HG03135 (cell line): ENCODE data around the gene PCDHB10.
"Not testable (repeated sequence)": the region's sequence is repeated elsewhere in the genome, so short reads cannot be mapped to it uniquely, and the experiment has no call there.

Experiments used
- ATAC-seq: cut with Tn5 transposase; IDR thresholded peaks from one replicate; pipeline ENCODE4 v1.9.1; 2021; ENCODE audit warnings: mild to moderate bottlenecking, moderate library complexity; ENCODE audit not compliant: unreplicated experiment

PCDHB10 gene

DNA sequence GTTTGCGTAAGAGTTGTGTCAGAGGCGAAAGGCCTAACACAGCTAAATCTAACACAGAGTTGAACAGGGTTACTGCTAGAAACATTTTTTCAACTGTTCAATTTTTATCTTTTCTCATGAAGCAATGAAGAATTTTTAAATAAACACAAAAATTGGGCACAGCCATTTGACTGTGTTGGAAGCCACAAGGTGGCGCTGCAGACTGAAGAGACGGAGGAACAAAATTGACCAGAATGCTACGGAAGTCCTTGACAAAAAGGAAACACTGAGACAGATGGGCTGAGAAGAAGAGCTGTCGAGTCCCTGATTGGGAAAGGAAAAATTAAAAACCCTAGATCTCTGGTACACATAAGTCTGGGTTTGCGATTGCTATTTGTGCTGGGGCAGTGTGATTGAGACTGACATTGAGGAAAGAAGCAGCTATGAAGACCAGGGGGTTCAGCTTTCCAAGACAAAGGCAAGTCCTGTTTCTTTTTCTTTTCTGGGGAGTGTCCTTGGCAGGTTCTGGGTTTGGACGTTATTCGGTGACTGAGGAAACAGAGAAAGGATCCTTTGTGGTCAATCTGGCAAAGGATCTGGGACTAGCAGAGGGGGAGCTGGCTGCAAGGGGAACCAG is 5.1 kb upstream of the PCDHB10 start, which contains the start of gene PCDHB9:
PCDHB9 (plus strand) TSS at position 265 of the 616 bp plus-strand sequence; CDS start at position 423, 158 bp downstream.
- ATAC-seq: no peak

DNA sequence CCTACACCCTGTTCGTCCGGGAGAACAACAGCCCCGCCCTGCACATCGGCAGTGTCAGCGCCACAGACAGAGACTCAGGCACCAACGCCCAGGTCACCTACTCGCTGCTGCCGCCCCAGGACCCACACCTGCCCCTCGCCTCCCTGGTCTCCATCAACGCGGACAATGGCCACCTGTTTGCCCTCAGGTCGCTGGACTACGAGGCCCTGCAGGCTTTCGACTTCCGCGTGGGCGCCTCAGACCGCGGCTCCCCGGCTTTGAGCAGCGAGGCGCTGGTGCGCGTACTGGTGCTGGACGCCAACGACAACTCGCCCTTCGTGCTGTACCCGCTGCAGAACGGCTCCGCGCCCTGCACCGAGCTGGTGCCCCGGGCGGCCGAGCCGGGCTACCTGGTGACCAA is 3.5 kb upstream of the PCDHB10 start:
- not testable (repeated sequence) for ATAC-seq

DNA sequence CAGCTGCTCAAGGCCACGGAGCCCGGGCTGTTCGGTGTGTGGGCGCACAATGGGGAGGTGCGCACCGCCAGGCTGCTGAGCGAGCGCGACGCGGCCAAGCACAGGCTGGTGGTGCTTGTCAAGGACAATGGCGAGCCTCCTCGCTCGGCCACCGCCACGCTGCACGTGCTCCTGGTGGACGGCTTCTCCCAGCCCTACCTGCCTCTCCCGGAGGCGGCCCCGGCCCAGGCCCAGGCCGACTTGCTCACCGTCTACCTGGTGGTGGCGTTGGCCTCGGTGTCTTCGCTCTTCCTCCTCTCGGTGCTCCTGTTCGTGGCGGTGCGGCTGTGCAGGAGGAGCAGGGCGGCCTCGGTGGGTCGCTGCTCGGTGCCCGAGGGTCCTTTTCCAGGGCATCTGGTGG is 3.0 kb upstream of the PCDHB10 start:
- not testable (repeated sequence) for ATAC-seq

DNA sequence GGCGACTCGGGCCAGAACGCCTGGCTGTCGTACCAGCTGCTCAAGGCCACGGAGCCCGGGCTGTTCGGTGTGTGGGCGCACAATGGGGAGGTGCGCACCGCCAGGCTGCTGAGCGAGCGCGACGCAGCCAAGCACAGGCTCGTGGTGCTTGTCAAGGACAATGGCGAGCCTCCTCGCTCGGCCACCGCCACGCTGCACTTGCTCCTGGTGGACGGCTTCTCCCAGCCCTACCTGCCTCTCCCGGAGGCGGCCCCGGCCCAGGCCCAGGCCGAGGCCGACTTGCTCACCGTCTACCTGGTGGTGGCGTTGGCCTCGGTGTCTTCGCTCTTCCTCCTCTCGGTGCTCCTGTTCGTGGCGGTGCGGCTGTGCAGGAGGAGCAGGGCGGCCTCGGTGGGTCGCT is 2.2 kb downstream of the PCDHB10 start:
- ATAC-seq: not testable (repeated sequence)

DNA sequence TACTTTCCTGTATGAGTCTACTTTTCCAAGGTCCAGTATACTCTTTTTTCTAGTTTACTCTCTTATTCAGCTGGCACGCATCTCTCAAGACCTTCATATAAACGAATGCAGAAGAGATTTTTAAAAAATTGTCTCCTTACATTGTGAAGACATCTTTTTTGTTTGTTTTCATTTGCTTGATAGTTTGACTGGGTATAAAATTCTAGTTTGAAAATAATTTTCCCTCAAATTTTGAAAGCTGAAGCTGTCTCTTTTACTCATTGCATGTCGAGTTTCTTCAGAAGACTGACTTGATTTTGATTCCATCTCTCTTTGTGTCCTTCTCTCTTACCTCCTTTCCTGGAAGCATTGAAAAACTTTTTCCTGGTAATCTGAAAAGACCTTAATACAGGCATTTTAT is 4.2 kb downstream of the PCDHB10 start:
- ATAC-seq: no peak

DNA sequence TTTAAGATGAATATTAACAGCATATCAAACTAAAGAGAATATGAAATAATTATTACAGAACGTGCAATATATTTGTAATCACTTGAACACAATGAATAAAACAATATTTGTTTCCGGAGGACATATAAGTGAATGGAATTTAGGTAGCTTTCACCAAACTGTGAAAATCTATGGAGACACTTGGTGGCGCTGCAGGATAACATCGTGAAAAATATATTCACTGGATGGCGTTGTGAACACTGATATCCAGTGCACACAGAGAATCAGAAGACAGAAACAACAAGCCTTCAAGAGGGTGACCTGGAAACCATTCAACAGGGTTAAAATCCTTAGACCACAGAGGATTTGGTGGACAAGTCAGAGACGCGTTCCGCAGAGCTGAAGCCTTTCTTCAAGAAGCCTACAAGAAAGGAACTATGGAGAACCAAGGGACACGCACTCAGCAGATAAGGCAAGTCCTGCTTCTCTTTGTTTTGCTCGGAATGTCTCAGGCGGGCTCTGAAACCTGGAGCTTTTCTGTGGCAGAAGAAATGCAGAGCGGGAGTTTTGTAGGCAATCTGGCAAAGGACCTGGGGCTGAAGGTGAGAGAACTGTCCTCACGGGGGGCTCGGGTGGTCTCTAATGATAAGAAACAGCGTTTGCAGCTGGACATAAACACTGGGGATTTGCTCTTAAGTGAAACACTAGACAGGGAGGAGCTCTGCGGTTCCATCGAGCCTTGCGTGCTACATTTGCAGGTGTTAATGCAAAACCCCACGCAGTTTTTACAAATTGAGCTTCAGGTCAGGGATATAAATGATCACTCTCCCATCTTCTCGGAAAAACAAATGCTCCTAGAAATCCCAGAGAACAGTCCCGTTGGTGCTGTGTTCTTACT is 7.4 kb downstream of the PCDHB10 start, which contains the start of gene PCDHB11:
PCDHB11 (plus strand) TSS at position 269 of the 877 bp plus-strand sequence; CDS start at position 417, 148 bp downstream.
- no peak for ATAC-seq

DNA sequence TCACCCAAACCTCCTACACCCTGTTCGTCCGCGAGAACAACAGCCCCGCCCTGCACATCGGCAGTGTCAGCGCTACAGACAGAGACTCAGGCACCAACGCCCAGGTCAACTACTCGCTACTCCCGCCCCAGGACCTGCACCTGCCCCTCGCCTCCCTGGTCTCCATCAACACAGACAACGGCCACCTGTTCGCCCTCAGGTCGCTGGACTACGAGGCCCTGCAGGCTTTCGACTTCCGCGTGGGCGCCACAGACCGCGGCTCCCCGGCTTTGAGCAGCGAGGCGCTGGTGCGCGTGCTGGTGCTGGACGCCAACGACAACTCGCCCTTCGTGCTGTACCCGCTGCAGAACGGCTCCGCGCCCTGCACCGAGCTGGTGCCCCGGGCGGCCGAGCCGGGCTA is 9.0 kb downstream of the PCDHB10 start:
- not testable (repeated sequence) for ATAC-seq

DNA sequence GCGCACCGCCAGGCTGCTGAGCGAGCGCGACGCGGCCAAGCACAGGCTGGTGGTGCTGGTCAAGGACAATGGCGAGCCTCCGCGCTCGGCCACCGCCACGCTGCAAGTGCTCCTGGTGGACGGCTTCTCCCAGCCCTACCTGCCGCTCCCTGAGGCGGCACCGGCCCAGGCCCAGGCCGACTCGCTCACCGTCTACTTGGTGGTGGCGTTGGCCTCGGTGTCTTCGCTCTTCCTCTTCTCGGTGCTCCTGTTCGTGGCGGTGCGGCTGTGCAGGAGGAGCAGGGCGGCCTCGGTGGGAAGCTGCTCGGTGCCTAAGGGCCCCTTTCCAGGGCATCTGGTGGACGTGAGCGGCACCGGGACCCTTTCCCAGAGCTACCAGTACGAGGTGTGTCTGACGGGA is 9.5 kb downstream of the PCDHB10 start:
- not testable (repeated sequence) for ATAC-seq

DNA sequence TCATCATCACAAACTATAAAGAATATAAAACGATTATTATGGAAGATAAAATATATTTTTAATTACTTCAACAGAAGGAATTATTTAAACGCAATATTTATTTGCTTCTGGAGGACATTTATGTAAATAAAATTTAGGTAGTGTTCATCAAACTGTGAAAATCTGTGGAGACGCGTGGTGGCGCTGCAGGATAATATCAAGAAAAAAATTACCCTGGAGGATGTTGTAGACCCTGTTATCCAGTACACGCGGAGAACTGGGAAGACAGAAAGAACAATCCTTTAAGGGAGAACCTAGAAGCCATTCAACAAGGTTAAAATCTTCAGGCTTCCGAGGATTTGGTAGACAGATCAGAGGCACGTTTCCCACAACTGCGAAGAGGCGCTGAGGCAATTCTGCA is 16.3 kb downstream of the PCDHB10 start, which contains the start of gene PCDHB12:
PCDHB12 (plus strand) TSS at position 242 of the 400 bp plus-strand sequence. CDS start 189 bp downstream, outside the sequence.
- ATAC-seq: no peak

DNA sequence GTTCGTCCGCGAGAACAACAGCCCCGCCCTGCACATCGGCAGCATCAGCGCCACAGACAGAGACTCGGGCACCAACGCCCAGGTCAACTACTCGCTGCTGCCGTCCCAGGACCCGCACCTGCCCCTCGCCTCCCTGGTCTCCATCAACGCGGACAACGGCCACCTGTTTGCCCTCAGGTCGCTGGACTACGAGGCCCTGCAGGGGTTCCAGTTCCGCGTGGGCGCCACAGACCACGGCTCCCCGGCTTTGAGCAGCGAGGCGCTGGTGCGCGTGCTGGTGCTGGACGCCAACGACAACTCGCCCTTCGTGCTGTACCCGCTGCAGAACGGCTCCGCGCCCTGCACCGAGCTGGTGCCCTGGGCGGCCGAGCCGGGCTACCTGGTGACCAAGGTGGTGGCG is 18.1 kb downstream of the PCDHB10 start:
- ATAC-seq: not testable (repeated sequence)

DNA sequence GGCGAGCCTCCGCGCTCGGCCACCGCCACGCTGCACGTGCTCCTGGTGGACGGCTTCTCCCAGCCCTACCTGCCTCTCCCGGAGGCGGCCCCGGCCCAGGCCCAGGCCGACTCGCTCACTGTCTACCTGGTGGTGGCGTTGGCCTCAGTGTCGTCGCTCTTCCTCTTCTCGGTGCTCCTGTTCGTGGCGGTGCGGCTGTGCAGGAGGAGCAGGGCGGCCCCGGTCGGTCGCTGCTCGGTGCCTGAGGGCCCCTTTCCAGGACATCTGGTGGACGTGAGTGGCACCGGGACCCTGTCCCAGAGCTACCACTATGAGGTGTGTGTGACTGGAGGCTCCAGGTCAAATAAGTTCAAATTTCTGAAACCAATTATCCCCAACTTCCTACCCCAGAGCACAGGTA is 18.7 kb downstream of the PCDHB10 start:
- ATAC-seq: not testable (repeated sequence)

DNA sequence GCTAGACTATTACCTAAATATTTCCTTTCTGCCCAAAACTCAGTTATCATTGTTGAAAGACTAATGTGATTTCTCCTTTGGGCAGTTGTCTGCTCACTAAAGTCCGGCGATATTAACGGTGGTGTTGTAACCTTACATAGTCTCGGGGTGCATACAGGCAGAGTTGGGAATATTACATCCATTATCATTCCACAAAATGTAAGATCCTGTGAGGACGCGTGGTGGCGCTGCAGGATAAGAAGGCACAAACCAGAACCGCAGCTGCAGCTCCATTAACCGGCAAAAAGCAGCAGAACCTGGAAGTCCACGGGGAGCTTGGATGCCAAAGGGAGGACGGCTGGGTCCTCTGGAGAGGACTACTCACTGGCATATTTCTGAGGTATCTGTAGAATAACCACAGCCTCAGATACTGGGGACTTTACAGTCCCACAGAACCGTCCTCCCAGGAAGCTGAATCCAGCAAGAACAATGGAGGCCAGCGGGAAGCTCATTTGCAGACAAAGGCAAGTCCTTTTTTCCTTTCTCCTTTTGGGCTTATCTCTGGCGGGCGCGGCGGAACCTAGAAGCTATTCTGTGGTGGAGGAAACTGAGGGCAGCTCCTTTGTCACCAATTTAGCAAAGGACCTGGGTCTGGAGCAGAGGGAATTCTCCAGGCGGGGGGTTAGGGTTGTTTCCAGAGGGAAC is 21.6 kb downstream of the PCDHB10 start, which contains the start of gene PCDHB13:
PCDHB13 (plus strand) TSS at position 264 of the 684 bp plus-strand sequence; CDS start at position 469, 205 bp downstream.
- ATAC-seq: not testable (repeated sequence)

DNA sequence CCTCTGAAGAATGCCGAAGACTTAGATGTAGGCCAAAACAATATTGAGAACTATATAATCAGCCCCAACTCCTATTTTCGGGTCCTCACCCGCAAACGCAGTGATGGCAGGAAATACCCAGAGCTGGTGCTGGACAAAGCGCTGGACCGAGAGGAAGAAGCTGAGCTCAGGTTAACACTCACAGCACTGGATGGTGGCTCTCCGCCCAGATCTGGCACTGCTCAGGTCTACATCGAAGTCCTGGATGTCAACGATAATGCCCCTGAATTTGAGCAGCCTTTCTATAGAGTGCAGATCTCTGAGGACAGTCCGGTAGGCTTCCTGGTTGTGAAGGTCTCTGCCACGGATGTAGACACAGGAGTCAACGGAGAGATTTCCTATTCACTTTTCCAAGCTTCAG is 22.4 kb downstream of the PCDHB10 start:
- not testable (repeated sequence) for ATAC-seq

DNA sequence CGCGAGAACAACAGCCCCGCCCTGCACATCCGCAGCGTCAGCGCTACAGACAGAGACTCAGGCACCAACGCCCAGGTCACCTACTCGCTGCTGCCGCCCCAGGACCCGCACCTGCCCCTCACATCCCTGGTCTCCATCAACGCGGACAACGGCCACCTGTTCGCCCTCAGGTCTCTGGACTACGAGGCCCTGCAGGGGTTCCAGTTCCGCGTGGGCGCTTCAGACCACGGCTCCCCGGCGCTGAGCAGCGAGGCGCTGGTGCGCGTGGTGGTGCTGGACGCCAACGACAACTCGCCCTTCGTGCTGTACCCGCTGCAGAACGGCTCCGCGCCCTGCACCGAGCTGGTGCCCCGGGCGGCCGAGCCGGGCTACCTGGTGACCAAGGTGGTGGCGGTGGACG is 23.4 kb downstream of the PCDHB10 start:
- not testable (repeated sequence) for ATAC-seq

DNA sequence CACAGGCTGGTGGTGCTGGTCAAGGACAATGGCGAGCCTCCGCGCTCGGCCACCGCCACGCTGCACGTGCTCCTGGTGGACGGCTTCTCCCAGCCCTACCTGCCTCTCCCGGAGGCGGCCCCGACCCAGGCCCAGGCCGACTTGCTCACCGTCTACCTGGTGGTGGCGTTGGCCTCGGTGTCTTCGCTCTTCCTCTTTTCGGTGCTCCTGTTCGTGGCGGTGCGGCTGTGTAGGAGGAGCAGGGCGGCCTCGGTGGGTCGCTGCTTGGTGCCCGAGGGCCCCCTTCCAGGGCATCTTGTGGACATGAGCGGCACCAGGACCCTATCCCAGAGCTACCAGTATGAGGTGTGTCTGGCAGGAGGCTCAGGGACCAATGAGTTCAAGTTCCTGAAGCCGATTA is 23.9 kb downstream of the PCDHB10 start:
- not testable (repeated sequence) for ATAC-seq

DNA sequence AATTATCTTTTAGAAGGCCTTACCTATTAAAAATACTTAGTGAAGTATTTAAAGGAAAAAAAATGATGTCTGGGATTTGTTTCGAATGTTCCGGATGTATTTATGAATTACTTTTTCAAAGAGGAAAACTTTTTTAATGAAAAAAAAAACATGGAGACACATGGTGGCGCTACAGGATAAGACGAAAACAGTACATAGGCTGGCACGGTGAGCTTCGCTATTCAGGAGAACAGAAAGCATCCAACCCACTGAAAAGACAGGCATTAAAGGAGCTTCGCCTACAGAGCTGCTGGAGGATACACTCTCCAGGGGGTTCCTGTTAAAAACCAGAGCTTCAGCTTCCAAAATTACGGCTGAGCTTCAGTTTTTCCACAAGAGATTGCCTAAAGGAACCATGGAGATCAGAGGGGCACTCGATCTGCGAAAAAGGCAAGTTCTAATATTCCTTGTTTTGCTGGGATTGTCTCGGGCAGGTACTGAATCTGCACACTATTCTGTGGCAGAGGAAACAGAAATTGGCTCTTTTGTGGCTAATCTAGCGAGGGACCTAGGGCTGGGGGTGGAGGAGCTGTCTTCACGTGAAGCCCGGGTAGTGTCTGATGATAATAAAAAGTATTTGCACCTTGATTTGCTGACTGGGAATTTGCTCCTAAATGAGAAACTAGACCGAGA is 31.1 kb downstream of the PCDHB10 start, which contains the start of gene PCDHB14:
PCDHB14 (plus strand) TSS at position 232 of the 672 bp plus-strand sequence; CDS start at position 395, 163 bp downstream.
- ATAC-seq: no peak

DNA sequence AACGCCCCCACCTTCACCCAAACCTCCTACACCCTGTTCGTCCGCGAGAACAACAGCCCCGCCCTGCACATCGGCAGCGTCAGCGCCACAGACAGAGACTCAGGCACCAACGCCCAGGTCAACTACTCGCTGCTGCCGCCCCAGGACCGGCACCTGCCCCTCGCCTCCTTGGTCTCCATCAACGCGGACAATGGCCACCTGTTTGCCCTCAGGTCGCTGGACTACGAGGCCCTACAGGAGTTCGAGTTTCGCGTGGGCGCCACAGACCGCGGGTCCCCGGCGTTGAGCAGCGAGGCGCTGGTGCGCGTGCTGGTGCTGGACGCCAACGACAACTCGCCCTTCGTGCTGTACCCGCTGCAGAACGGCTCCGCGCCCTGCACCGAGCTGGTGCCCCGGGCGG is 32.7 kb downstream of the PCDHB10 start:
- not testable (repeated sequence) for ATAC-seq

DNA sequence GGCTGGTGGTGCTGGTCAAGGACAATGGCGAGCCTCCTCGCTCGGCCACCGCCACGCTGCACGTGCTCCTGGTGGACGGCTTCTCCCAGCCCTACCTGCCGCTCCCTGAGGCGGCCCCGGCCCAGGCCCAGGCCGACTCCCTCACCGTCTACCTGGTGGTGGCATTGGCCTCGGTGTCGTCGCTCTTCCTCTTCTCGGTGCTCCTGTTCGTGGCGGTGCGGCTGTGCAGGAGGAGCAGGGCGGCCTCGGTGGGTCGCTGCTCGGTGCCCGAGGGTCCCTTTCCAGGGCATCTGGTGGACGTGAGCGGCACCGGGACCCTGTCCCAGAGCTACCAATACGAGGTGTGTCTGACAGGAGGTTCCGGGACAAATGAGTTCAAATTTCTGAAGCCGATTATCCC is 33.3 kb downstream of the PCDHB10 start:
- ATAC-seq: not testable (repeated sequence)

DNA sequence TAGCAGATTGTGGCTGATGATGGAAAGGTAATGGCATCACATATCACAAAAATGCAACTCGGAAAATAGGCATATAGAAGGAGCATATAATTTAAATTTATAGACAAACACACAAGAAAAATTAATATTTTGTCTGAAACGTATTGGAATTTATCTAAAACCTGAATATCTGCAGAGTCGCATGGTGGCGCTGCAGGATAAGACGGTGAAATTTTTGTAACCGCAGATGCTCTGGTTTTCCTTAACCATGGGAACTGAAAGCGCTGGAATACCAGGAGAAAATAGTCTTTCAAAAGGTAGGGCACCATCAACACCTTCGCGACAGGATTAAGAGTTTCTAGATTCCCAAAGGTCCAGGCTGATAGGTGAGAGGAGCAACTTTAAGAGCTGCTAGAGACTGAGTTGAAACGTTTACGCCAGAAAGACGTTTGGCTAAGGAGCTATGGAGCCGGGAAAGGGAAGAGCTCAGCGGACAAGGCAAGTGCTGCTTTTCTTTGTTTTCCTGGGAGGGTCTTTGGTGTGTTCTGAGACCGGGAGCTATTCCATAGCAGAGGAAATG is 42.0 kb downstream of the PCDHB10 start:
- ATAC-seq: no peak

DNA sequence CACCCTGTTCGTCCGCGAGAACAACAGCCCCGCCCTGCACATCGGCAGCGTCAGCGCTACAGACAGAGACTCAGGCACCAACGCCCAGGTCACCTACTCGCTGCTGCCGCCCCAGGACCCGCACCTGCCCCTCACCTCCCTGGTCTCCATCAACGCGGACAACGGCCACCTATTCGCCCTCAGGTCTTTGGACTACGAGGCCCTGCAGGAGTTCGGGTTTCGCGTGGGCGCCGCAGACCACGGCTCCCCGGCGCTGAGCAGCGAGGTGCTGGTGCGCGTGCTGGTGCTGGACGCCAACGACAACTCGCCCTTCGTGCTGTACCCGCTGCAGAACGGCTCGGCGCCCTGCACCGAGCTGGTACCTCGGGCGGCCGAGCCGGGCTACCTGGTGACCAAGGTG is 43.8 kb downstream of the PCDHB10 start:
- not testable (repeated sequence) for ATAC-seq
